Smooth muscle cell (in vitro differentiated cells): ENCODE data around the gene PIK3AP1. TPM values are rescaled to one million over a fixed set of nuclear protein-coding genes. Genes with fewer than 3 reads are reported as not detected.
A peak's percentile ranks its signal among the peaks of the same experiment; 100 is the strongest.

Source experiments
- DNase-seq: peaks from one replicate; lab custom pipeline; 2025; ENCODE audit not compliant: unreplicated experiment; lab: John Stamatoyannopoulos, UW
- H2AFZ ChIP-seq: fragments of 200-600 bp; sonication (generic); 2 replicates; pipeline ENCODE4 v1.6.0; 2016; ENCODE audit warnings: antibody characterized with exemption, low read depth, mild to moderate bottlenecking
- H3F3A ChIP-seq: fragments of 200-600 bp; sonication (generic); 2 replicates; pipeline ENCODE4 v1.6.0; 2017; ENCODE audit warnings: antibody characterized with exemption, low read depth
- H3K27ac ChIP-seq: fragments of 200-600 bp; sonication (generic); 2 replicates; pipeline ENCODE4 v1.5.1; 2016; ENCODE audit warnings: low read depth, mild to moderate bottlenecking
- H3K27me3 ChIP-seq: fragments of 200-600 bp; sonication (generic); 2 replicates; pipeline ENCODE4 v1.6.1; 2016; ENCODE audit warnings: low read depth, mild to moderate bottlenecking
- H3K36me3 ChIP-seq: fragments of 200-600 bp; sonication (generic); 2 replicates; pipeline ENCODE4 v1.5.1; 2016; ENCODE audit warnings: low read depth
- H3K4me1 ChIP-seq: fragments of 200-600 bp; sonication (generic); 2 replicates; pipeline ENCODE4 v1.5.1; 2016; ENCODE audit warnings: low read depth
- H3K4me2 ChIP-seq: fragments of 200-600 bp; sonication (generic); 2 replicates; pipeline ENCODE4 v1.6.0; 2016; ENCODE audit warnings: mild to moderate bottlenecking
- H3K4me3 ChIP-seq: fragments of 200-600 bp; sonication (generic); 2 replicates; pipeline ENCODE4 v1.5.1; 2016; ENCODE audit warnings: mild to moderate bottlenecking
- H3K79me2 ChIP-seq: fragments of 200-600 bp; sonication (generic); 2 replicates; pipeline ENCODE4 v1.6.0; 2016; ENCODE audit warnings: low read depth, mild to moderate bottlenecking
- H3K9ac ChIP-seq: fragments of 200-600 bp; sonication (generic); 2 replicates; pipeline ENCODE4 v1.6.0; 2016; ENCODE audit warnings: low read depth
- H3K9me3 ChIP-seq: fragments of 200-600 bp; sonication (generic); replicated peaks from 2 replicates; pipeline ENCODE4 v1.5.1; 2016; ENCODE audit warnings: low read depth
- H4K20me1 ChIP-seq: fragments of 200-600 bp; sonication (generic); 2 replicates; pipeline ENCODE4 v1.6.0; 2016; ENCODE audit warnings: low read depth
- CTCF ChIP-seq: fragments of 200-600 bp; sonication (generic); IDR thresholded peaks from 2 replicates; pipeline ENCODE4 v1.5.1; 2017; ENCODE audit warnings: borderline replicate concordance, mild to moderate bottlenecking, antibody characterized with exemption; ENCODE audit not compliant: insufficient read depth, poor library complexity, severe bottlenecking
- WGBS: methylation state at CpG from one replicate; pipeline ENCODE4 v1.1.7; 2016; ENCODE audit warnings: low lambda C conversion rate; 5-methylcytosine and 5-hydroxymethylcytosine counted together
- polyA plus RNA-seq: library from polyadenylated mRNA; unstranded; fragments of >200 nt; fragmentation: Nextera tagmentation; extraction: Ambion mirVana; gene quantifications from 2 replicates; pipeline ENCODE4 v1.2.1, GENCODE V29; 2016
- total RNA-seq: library from RNA; depleted of rRNA; stranded (reverse); fragments of >200 nt; gene quantifications from 2 replicates; pipeline ENCODE4 v1.2.3, GENCODE V29; 2014

The PIK3AP1 gene
- total and polyA plus RNA-seq, 2 experiments from 2014 or later: 1.2 TPM; not detected in 1

DNA sequence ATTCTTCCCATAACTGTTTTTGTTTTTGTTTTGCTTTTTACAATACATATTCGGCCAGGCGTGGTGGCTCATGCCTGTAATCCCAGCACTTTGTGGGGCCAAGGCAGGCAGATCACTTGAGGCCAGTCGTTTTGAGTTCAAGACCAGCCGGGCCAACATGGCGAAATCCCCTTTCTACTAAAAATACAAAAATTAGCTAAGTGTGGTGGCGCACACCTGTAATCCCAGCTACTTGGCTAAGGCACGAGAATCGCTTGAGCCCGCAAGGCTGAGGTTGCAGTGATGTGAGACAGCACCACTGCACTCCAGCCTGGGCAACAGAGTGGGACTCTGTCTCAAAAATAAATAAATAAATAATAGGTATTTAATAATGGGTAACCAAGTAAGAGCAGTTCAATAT is 135.8 kb downstream of the PIK3AP1 start:
- Histone ChIP-seq H3K9ac (no peak overlapping the region), H3K4me3 (peak overlapping the region; percentile 93), H3F3A (peaks cover 10% of the 10 kb centered on the region), H3K79me2 (peaks cover 76% of the 10 kb centered on the region), H3K36me3 (no peaks in the 10 kb centered on the region), H3K27ac (peak overlapping the region; percentile 99), H3K4me1 (peaks cover 29% of the 10 kb centered on the region), H3K9me3 (no peaks in the 10 kb centered on the region), H3K4me2 (peak overlapping the region; percentile 93), H3K27me3 (no peaks in the 10 kb centered on the region), H2AFZ (no peak overlapping the region), H4K20me1 (peaks cover 68% of the 10 kb centered on the region)
- no peak for DNase-seq
- TF ChIP-seq CTCF: no peak
- WGBS: 95% methylated on average over 9 of the region's 9 CpGs

- H3K4me3 ChIP-seq: peak overlapping the region; percentile 93
- H3K9ac ChIP-seq: no peak overlapping the region
- no peak for DNase-seq
- peaks cover 73% of the 10 kb centered on the region for H4K20me1 ChIP-seq
- H3K4me1 ChIP-seq: peaks cover 33% of the 10 kb centered on the region
- WGBS: 98% methylated on average over 1 of the region's 1 CpG
- H3K9me3 ChIP-seq: no peaks in the 10 kb centered on the region
- no peak for TF ChIP-seq CTCF
- H2AFZ ChIP-seq: no peak overlapping the region
- H3K4me2 ChIP-seq: peak overlapping the region; percentile 93
- no peaks in the 10 kb centered on the region for H3K27me3 ChIP-seq
- H3K27ac ChIP-seq: peak overlapping the region; percentile 25
- peaks cover 10% of the 10 kb centered on the region for H3F3A ChIP-seq
- peaks cover 80% of the 10 kb centered on the region for H3K79me2 ChIP-seq
- no peaks in the 10 kb centered on the region for H3K36me3 ChIP-seq
Measured at GRCh38 chr10:96584035-96584434, 136.3 kb downstream of the PIK3AP1 start.

- no peak for TF ChIP-seq CTCF
- peaks cover 100% of the 10 kb centered on the region for H4K20me1 ChIP-seq
- peak overlapping the region; percentile 69 for H3K27ac ChIP-seq
- H3F3A ChIP-seq: peaks cover 2% of the 10 kb centered on the region
- H3K9me3 ChIP-seq: no peaks in the 10 kb centered on the region
- H3K4me3 ChIP-seq: no peak overlapping the region
- peak overlapping the region; percentile 73 for H3K4me2 ChIP-seq
- H3K9ac ChIP-seq: no peak overlapping the region
- DNase-seq: no peak
- no peaks in the 10 kb centered on the region for H3K27me3 ChIP-seq
- H3K36me3 ChIP-seq: peaks cover 11% of the 10 kb centered on the region
- peaks cover 24% of the 10 kb centered on the region for H3K4me1 ChIP-seq
- peaks cover 94% of the 10 kb centered on the region for H3K79me2 ChIP-seq
- 92% methylated on average over 2 of the region's 2 CpGs for WGBS
- no peak overlapping the region for H2AFZ ChIP-seq
Measured at GRCh38 chr10:96579133-96579532, 141.2 kb downstream of the PIK3AP1 start.

DNA sequence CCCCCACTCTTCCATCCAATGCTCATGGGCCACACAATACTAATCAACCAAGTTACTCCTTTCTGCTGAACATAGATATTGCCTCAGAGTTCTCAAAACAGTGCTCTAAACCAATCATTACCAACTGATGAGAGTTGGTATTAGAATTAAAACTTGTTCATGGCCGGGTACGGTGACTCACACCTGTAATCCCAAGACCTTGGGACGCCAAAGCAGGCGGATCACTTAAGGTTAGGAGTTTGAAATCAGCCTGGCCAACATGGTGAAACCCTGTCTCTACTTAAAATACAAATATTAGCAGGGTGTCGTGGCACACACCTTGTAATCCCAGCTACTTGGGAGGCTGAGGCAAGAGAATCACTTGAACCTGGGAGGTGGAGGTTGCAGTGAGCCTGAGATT is 141.7 kb downstream of the PIK3AP1 start:
- Histone ChIP-seq H4K20me1 (peaks cover 100% of the 10 kb centered on the region), H3K27me3 (no peaks in the 10 kb centered on the region), H3K79me2 (peaks cover 94% of the 10 kb centered on the region), H3K4me3 (no peak overlapping the region), H3K36me3 (peaks cover 11% of the 10 kb centered on the region), H3K9me3 (no peaks in the 10 kb centered on the region), H3K4me2 (no peak overlapping the region), H3K27ac (peak overlapping the region; percentile 69), H3K4me1 (peaks cover 24% of the 10 kb centered on the region), H3F3A (peaks cover 2% of the 10 kb centered on the region), H2AFZ (no peak overlapping the region), H3K9ac (no peak overlapping the region)
- DNase-seq: no peak
- 81% methylated on average over 5 of the region's 5 CpGs for WGBS
- no peak for TF ChIP-seq CTCF
